ENCODE data around the gene HIGD1C.

- TF ChIP-seq, protein P1, sequence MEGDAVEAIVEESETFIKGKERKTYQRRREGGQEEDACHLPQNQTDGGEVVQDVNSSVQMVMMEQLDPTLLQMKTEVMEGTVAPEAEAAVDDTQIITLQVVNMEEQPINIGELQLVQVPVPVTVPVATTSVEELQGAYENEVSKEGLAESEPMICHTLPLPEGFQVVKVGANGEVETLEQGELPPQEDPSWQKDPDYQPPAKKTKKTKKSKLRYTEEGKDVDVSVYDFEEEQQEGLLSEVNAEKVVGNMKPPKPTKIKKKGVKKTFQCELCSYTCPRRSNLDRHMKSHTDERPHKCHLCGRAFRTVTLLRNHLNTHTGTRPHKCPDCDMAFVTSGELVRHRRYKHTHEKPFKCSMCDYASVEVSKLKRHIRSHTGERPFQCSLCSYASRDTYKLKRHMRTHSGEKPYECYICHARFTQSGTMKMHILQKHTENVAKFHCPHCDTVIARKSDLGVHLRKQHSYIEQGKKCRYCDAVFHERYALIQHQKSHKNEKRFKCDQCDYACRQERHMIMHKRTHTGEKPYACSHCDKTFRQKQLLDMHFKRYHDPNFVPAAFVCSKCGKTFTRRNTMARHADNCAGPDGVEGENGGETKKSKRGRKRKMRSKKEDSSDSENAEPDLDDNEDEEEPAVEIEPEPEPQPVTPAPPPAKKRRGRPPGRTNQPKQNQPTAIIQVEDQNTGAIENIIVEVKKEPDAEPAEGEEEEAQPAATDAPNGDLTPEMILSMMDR (conservative IDR thresholded peaks at IDR 0.05; ENCODE audit: low read depth in 2 of 2) = no peak
- TF ChIP-seq REST (IDR thresholded peaks at IDR 0.05; ENCODE audit: unreplicated experiment) = no peak
- no peak for TF ChIP-seq EZH2 (IDR thresholded peaks at IDR 0.05; ENCODE audit: low read depth, unreplicated experiment)
- no peak for TF ChIP-seq POLR2AphosphoS5 (IDR thresholded peaks at IDR 0.05; ENCODE audit: low read depth)
- TF ChIP-seq STAT1 (IDR thresholded peaks at IDR 0.05; ENCODE audit: unreplicated experiment) = no peak
- no peak for TF ChIP-seq EZH2phosphoT487 (IDR thresholded peaks at IDR 0.05; ENCODE audit: unreplicated experiment)
- TF ChIP-seq ZNF331 (CRISPR knock-in tag; IDR thresholded peaks at IDR 0.05; ENCODE audit: low read depth) = no peak
- TF ChIP-seq ZNF114 (CRISPR knock-in tag; IDR thresholded peaks at IDR 0.05) = no peak
- no peak for TF ChIP-seq CREB1 (CRISPR knock-in tag; IDR thresholded peaks at IDR 0.05; ENCODE audit: low read depth)
Observed at GRCh38 chr12:50929831-50930230, 22.5 kb upstream of the HIGD1C start.
